ENCODE results near the gene BORCS5.

DNA sequence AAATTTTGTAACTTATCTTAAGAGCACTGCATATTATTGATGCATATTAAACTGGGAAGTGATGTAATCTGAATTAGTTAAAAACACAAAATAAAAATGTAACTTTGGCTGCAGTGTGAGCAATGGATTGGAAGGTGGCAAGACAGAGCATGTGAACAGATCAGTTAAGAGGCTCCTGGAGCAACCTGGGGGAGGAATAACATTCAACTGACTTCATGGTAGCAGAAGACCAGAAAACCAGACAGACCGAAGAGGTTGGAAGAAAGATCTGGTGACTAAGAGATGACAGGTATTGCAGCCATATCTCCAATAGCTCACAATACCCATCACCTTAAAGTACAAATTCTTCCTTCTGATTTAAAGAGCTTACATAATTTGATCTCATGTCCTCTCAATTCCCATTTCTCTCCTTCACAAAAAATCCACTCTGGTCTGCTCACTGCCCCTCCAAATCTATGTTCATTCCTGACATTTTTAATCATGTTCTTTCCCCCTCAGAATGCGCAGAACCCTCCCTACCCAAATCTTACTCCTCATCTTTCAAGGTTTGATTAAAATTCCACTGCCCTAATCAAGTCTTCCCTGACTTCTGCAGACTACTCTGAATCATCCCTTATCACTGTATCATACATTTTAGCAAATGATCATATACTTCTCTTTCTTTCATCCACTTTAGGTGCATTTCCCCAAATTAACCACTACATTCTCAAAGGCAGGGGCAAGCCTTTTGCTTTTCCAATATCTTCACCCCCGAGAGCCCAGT is 154.3 kb downstream of the BORCS5 start:
- TF ChIP-seq, protein P1, sequence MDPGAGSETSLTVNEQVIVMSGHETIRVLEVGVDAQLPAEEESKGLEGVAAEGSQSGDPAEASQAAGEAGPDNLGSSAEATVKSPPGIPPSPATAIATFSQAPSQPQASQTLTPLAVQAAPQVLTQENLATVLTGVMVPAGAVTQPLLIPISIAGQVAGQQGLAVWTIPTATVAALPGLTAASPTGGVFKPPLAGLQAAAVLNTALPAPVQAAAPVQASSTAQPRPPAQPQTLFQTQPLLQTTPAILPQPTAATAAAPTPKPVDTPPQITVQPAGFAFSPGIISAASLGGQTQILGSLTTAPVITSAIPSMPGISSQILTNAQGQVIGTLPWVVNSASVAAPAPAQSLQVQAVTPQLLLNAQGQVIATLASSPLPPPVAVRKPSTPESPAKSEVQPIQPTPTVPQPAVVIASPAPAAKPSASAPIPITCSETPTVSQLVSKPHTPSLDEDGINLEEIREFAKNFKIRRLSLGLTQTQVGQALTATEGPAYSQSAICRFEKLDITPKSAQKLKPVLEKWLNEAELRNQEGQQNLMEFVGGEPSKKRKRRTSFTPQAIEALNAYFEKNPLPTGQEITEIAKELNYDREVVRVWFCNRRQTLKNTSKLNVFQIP (CRISPR knock-in tag; IDR thresholded peaks at IDR 0.05; ENCODE audit: borderline replicate concordance, low read depth): no peak; the same call in 1 of the 2 replicates
- TF ChIP-seq ARNTL (CRISPR knock-in tag; IDR thresholded peaks at IDR 0.05; ENCODE audit: borderline replicate concordance, low read depth): no peak
- TF ChIP-seq, protein P2, sequence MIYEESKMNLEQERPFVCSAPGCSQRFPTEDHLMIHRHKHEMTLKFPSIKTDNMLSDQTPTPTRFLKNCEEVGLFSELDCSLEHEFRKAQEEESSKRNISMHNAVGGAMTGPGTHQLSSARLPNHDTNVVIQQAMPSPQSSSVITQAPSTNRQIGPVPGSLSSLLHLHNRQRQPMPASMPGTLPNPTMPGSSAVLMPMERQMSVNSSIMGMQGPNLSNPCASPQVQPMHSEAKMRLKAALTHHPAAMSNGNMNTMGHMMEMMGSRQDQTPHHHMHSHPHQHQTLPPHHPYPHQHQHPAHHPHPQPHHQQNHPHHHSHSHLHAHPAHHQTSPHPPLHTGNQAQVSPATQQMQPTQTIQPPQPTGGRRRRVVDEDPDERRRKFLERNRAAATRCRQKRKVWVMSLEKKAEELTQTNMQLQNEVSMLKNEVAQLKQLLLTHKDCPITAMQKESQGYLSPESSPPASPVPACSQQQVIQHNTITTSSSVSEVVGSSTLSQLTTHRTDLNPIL (CRISPR knock-in tag; IDR thresholded peaks at IDR 0.05; ENCODE audit: low read depth): no peak
- 0 out of 2 replicates have a peak, but pooled peaks have one; percentile 28 for TF ChIP-seq TSHZ2 (CRISPR knock-in tag; IDR thresholded peaks at IDR 0.05)
- TF ChIP-seq ZNF70 (CRISPR knock-in tag; IDR thresholded peaks at IDR 0.05): no peak
- TF ChIP-seq CSDC2 (CRISPR knock-in tag; IDR thresholded peaks at IDR 0.05): 0 out of 2 replicates have a peak, but pooled peaks have one; percentile 48

Measured in SK-N-SH treated with all-trans-retinoic acid at 6 μM for 48 hours (cell line).